K562 (cell line): ENCODE results near the gene FBXL13. TPM values are rescaled to one million over a fixed set of nuclear protein-coding genes. Genes with fewer than 3 reads are reported as not detected.
"Not testable (repeated sequence)": the region's sequence is repeated elsewhere in the genome, so short reads cannot be mapped to it uniquely, and the experiment has no call there.

Experiments
- BACH1 ChIP-seq: fragments of 200-800 bp; sonication (Bioruptor generic); IDR thresholded peaks from 2 replicates; pipeline ENCODE4 v1.6.1; 2016; ENCODE audit warnings: missing genetic modification characterization, missing compliant biosample characterization
- KDM5B ChIP-seq: fragments of 200-600 bp; sonication (generic); IDR thresholded peaks from 2 replicates; pipeline ENCODE4 v1.6.1; 2012; ENCODE audit warnings: low read depth, mild to moderate bottlenecking, moderate library complexity, low read length, control low read depth, inconsistent platforms; ENCODE audit not compliant: insufficient replicate concordance
- MAZ ChIP-seq, 2 experiments: fragments of 450-650 bp in 1 of 2; sonication (generic) in 1 of 2; formaldehyde crosslinking; IDR thresholded peaks in 1 of 2; conservative IDR thresholded peaks in 1 of 2; 2 replicates each; pipeline versions ENCODE4 v1.4.0 to v1.5.0; 2020; ENCODE audit warnings: mild to moderate bottlenecking in 1 of 2, missing genetic modification reagents in 1 of 2
- SMARCE1 ChIP-seq: fragments of 450-650 bp; IDR thresholded peaks from 2 replicates; pipeline ENCODE4 v1.7.1; 2016; ENCODE audit warnings: mild to moderate bottlenecking
- TAF7 ChIP-seq: fragments of 450-650 bp; IDR thresholded peaks from 2 replicates; pipeline ENCODE4 v1.6.1; 2016; ENCODE audit warnings: missing genetic modification characterization, missing compliant biosample characterization
- ZNF76 ChIP-seq: fragments of 250-450 bp; sonication (Bioruptor Pico); IDR thresholded peaks from 2 replicates; pipeline ENCODE4 v1.4.0; 2020; ENCODE audit warnings: mild to moderate bottlenecking, moderate library complexity, borderline replicate concordance
- polyA plus RNA-seq, 8 experiments: library from polyadenylated mRNA; depleted of rRNA in 4 of 8; stranded (reverse) in 5 of 8; unstranded in 3 of 8; fragments of >200 nt; fragmentation: Nextera tagmentation in 2 of 8; fragmentation: Illumina TruSeq in 1 of 8; extraction: Ambion mirVana in 2 of 8; extraction: Trizol in 1 of 8; gene quantifications; 2 replicates each; pipeline versions ENCODE4 v1.2.1 to v1.2.3, GENCODE V29; 2011 to 2014; ENCODE audit warnings: inconsistent platforms in 1 of 8, missing spikeins in 1 of 8
- total RNA-seq, 7 experiments: library from RNA; depleted of rRNA in 6 of 7; stranded (reverse); fragments of >200 nt in 6 of 7; fragmentation: Illumina TruSeq in 2 of 7; extraction: Trizol in 2 of 7; gene quantifications; 2 replicates each; pipeline versions ENCODE4 v1.2.1 to v1.2.3, GENCODE V29; 2011 to 2021; ENCODE audit warnings: low replicate concordance in 1 of 7
- TF ChIP-seq, protein P1 (sequence below): fragments of 250-450 bp; sonication (Bioruptor Pico); IDR thresholded peaks from 2 replicates; pipeline ENCODE4 v1.4.0; 2020
- TF ChIP-seq, protein P2 (sequence below): sonication (generic); formaldehyde crosslinking; IDR thresholded peaks from 2 replicates; pipeline ENCODE4 v1.4.0; 2020; ENCODE audit warnings: mild to moderate bottlenecking, missing genetic modification reagents
- TF ChIP-seq, protein P3 (sequence below), 2 experiments: fragments of 250-450 bp in 1 of 2; fragments of 450-650 bp in 1 of 2; sonication (Bioruptor Pico) in 1 of 2; IDR thresholded peaks; 2 replicates each; pipeline versions ENCODE4 v1.6.1 to v1.8.0; 2016 to 2021; ENCODE audit warnings: mild to moderate bottlenecking in 2 of 2, moderate library complexity in 2 of 2, missing compliant biosample characterization in 1 of 2, missing genetic modification characterization in 1 of 2
- TF ChIP-seq, protein P4 (sequence below): fragments of 450-650 bp; formaldehyde crosslinking; IDR thresholded peaks from 2 replicates; pipeline ENCODE4 v1.4.0; 2020; ENCODE audit warnings: mild to moderate bottlenecking, moderate library complexity
- TF ChIP-seq, protein P5 (sequence below): fragments of 450-650 bp; conservative IDR thresholded peaks from 2 replicates; pipeline ENCODE4 v1.6.1; 2016; ENCODE audit warnings: missing genetic modification characterization, low read depth, mild to moderate bottlenecking, missing compliant biosample characterization, moderate library complexity

Gene FBXL13
- total and polyA plus RNA-seq, 9 of the 15 experiments (the other 6 are each of a cell fraction or from before 2014, with no cell fraction given): 16.3 to 55.0 (median 25.4) TPM

DNA sequence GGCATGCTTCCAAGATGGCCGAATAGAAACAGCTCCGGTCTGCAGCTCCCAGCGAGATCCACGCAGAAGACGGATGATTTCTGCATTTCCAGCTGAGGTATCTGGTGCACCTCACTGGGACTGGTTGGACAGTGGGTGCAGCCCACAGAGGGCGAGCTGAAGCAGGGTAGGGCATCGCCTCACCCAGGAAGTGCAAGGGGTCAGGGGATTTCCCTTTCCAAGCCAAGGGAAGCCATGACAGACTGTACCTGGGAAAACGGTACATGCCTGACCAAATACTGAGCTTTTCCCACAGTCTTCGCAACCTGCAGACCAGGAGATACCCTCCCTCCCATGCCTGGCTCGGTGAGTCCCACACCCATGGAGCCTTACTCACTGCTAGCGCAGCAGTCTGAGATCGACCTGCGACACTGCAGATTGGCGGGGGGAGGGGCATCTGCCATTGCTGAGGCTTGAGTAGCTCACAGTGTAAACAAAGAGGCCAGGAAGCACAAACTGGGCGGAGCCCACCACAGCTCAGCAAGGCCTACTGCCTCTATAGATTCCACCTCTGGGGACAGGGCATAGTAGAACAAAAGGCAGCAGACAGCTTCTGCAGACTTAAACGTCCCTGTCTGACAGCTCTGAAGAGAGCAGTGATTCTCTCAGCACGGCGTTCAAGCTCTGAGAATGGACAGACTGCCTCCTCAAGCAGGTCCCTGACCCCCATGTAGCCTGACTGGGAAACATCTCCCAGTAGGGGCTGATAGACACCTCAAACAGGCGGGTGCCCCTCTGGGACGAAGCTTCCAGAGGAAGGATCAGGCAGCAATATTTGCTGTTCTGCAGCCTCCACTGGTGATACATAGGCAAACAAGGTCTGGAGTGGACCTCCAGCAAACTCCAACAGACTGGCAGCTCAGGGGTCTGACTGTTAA, 36.5 kb downstream of the FBXL13 start (continued):
- TF ChIP-seq, protein P1, sequence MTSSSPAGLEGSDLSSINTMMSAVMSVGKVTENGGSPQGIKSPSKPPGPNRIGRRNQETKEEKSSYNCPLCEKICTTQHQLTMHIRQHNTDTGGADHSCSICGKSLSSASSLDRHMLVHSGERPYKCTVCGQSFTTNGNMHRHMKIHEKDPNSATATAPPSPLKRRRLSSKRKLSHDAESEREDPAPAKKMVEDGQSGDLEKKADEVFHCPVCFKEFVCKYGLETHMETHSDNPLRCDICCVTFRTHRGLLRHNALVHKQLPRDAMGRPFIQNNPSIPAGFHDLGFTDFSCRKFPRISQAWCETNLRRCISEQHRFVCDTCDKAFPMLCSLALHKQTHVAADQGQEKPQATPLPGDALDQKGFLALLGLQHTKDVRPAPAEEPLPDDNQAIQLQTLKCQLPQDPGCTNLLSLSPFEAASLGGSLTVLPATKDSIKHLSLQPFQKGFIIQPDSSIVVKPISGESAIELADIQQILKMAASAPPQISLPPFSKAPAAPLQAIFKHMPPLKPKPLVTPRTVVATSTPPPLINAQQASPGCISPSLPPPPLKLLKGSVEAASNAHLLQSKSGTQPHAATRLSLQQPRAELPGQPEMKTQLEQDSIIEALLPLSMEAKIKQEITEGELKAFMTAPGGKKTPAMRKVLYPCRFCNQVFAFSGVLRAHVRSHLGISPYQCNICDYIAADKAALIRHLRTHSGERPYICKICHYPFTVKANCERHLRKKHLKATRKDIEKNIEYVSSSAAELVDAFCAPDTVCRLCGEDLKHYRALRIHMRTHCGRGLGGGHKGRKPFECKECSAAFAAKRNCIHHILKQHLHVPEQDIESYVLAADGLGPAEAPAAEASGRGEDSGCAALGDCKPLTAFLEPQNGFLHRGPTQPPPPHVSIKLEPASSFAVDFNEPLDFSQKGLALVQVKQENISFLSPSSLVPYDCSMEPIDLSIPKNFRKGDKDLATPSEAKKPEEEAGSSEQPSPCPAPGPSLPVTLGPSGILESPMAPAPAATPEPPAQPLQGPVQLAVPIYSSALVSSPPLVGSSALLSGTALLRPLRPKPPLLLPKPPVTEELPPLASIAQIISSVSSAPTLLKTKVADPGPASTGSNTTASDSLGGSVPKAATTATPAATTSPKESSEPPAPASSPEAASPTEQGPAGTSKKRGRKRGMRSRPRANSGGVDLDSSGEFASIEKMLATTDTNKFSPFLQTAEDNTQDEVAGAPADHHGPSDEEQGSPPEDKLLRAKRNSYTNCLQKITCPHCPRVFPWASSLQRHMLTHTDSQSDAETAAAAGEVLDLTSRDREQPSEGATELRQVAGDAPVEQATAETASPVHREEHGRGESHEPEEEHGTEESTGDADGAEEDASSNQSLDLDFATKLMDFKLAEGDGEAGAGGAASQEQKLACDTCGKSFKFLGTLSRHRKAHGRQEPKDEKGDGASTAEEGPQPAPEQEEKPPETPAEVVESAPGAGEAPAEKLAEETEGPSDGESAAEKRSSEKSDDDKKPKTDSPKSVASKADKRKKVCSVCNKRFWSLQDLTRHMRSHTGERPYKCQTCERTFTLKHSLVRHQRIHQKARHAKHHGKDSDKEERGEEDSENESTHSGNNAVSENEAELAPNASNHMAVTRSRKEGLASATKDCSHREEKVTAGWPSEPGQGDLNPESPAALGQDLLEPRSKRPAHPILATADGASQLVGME (CRISPR knock-in tag): 0 out of 2 replicates have a peak, but pooled peaks have one; percentile 7
- TF ChIP-seq SMARCE1: peak; percentile 69
- TF ChIP-seq, protein P2, sequence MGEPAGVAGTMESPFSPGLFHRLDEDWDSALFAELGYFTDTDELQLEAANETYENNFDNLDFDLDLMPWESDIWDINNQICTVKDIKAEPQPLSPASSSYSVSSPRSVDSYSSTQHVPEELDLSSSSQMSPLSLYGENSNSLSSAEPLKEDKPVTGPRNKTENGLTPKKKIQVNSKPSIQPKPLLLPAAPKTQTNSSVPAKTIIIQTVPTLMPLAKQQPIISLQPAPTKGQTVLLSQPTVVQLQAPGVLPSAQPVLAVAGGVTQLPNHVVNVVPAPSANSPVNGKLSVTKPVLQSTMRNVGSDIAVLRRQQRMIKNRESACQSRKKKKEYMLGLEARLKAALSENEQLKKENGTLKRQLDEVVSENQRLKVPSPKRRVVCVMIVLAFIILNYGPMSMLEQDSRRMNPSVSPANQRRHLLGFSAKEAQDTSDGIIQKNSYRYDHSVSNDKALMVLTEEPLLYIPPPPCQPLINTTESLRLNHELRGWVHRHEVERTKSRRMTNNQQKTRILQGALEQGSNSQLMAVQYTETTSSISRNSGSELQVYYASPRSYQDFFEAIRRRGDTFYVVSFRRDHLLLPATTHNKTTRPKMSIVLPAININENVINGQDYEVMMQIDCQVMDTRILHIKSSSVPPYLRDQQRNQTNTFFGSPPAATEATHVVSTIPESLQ (CRISPR knock-in tag): peak; percentile 70
- TF ChIP-seq BACH1: 0 out of 2 replicates have a peak, but pooled peaks have one; percentile 65
- TF ChIP-seq, protein P3, sequence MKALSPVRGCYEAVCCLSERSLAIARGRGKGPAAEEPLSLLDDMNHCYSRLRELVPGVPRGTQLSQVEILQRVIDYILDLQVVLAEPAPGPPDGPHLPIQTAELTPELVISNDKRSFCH (CRISPR knock-in tag; IDR thresholded peaks at IDR 0.05): not testable (repeated sequence)
- TF ChIP-seq, protein P3 (tag; IDR thresholded peaks at IDR 0.05): peak; percentile 90
- TF ChIP-seq KDM5B: peak; percentile 69
- TF ChIP-seq ZNF76 (CRISPR knock-in tag): 0 out of 2 replicates have a peak, but pooled peaks have one; percentile 34
- TF ChIP-seq MAZ (CRISPR knock-in tag; conservative IDR thresholded peaks at IDR 0.05 in 1 of 2, IDR thresholded peaks at IDR 0.05 in 1 of 2): peak; percentile 60 to 70; a peak in 2 of 4 replicates
- TF ChIP-seq TAF7: peak; percentile 95
- TF ChIP-seq, protein P4, sequence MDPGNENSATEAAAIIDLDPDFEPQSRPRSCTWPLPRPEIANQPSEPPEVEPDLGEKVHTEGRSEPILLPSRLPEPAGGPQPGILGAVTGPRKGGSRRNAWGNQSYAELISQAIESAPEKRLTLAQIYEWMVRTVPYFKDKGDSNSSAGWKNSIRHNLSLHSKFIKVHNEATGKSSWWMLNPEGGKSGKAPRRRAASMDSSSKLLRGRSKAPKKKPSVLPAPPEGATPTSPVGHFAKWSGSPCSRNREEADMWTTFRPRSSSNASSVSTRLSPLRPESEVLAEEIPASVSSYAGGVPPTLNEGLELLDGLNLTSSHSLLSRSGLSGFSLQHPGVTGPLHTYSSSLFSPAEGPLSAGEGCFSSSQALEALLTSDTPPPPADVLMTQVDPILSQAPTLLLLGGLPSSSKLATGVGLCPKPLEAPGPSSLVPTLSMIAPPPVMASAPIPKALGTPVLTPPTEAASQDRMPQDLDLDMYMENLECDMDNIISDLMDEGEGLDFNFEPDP (CRISPR knock-in tag): peak; percentile 59; the same call in 1 of the 2 replicates
- TF ChIP-seq, protein P5, sequence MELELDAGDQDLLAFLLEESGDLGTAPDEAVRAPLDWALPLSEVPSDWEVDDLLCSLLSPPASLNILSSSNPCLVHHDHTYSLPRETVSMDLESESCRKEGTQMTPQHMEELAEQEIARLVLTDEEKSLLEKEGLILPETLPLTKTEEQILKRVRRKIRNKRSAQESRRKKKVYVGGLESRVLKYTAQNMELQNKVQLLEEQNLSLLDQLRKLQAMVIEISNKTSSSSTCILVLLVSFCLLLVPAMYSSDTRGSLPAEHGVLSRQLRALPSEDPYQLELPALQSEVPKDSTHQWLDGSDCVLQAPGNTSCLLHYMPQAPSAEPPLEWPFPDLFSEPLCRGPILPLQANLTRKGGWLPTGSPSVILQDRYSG (tag): peak; percentile 93
